Stimulated activated effector memory CD8-positive, alpha-beta T cell treated with anti-CD3 and anti-CD28 coated beads, Interleukin-12 subunit alpha, Interleukin-12 subunit beta, amount 100 ng/mL, for 72 hours (primary cell): ENCODE data around the gene CPHXL.
A peak's percentile ranks its signal among the peaks of the same experiment; 100 is the strongest.

ENCODE experiments used
- ATAC-seq: fragments of 150-1000 bp; cut with Tn5 transposase; 2 replicates; pipeline ENCODE4 v1.10.0; 2021
- DNase-seq, 2 donors: peaks; one replicate each; pipeline ENCODE4 v3.0.0; 2021 to 2022; ENCODE audit warnings: low spot score in 2 of 2
- H3K27ac Mint-ChIP-seq: one replicate; pipeline ENCODE4 v1.8.0; 2022; ENCODE audit warnings: mild to moderate bottlenecking, mixed read lengths
- H3K36me3 Mint-ChIP-seq: one replicate; pipeline ENCODE4 v1.8.0; 2022; ENCODE audit warnings: mild to moderate bottlenecking, mixed read lengths
- H3K4me1 Mint-ChIP-seq: one replicate; pipeline ENCODE4 v1.8.0; 2022; ENCODE audit warnings: mixed read lengths
- H3K4me3 Mint-ChIP-seq: one replicate; pipeline ENCODE4 v1.8.0; 2022; ENCODE audit warnings: mild to moderate bottlenecking, mixed read lengths
- H3K9me3 Mint-ChIP-seq: one replicate; pipeline ENCODE4 v1.8.0; 2022; ENCODE audit warnings: mixed read lengths

The CPHXL gene

GRCh38 chr16:75726390-75726789 lies at the start of gene CPHXL:
CPHXL (minus strand) TSS chr16:75726490; CDS start chr16:75726442, 48 bp downstream.
- Mint-ChIP-seq H3K4me3 (no peak within 1 kb of the TSS), H3K9me3 (peaks cover 5% of the 10 kb centered on the region), H3K36me3 (no peaks in the 10 kb centered on the region), H3K4me1 (no peaks in the 10 kb centered on the region), H3K27ac (no peak within 1 kb of the TSS)
- no peak for ATAC-seq
- DNase-seq = no peak

- Mint-ChIP-seq H3K36me3 (no peaks in the 10 kb centered on the region), H3K9me3 (no peaks in the 10 kb centered on the region), H3K4me3 (no peak overlapping the region), H3K27ac (no peak overlapping the region), H3K4me1 (no peaks in the 10 kb centered on the region)
- DNase-seq (no peak), ATAC-seq (no peak)
Measured at GRCh38 chr16:75774197-75774596, 47.9 kb upstream of the CPHXL start.

DNA sequence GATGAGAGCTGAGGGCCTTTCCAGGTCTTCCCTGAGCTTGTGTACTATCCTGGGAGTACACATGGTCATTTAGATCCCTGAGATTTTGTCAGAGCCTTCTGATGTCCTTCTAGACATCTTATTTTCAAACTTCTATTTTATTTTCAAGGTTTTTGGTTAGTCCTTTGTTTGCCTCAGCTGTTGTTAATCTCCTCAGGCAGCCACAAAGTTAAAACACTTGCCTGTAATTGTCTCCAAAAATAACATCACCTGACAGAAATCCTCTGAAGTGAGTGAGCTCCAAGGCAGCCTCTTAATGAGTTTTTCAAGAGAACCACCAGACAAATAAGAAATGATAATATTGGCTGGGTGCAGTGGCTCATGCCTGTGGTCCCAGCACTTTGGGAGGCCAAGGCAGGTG lies 43.8 kb upstream of the CPHXL start:
- Mint-ChIP-seq H3K9me3 (no peaks in the 10 kb centered on the region), H3K4me3 (no peak overlapping the region), H3K36me3 (no peaks in the 10 kb centered on the region), H3K4me1 (no peaks in the 10 kb centered on the region), H3K27ac (no peak overlapping the region)
- ATAC-seq (no peak), DNase-seq (no peak)

DNA sequence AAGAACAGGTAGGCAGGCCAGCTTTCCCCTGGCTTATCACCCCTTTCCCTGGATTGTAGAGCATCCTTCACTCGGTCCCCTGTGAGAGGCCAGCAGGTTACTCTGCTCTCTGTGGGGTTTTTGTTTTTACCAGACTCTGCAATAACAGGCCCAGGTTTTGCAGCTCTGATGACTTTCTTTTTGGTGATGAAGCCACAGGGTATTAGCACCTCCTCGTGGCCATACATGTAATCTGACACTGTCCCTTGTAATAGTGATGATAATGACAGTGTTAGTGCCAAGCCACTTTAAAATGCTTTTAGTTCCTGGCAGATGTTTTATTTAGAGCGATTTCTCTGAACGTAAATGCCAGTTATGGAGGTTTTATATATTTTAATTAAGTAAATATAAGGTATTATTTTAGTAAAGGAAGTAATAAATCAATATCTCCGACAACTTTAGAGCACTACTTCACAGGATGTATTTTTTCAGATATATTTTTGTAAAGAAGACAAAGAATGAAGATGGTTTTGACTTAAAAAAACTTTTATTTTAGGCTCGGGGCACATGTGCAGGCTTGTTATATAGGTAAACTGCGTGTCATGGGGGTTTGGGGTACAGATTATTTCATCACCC lies 38.0 kb upstream of the CPHXL start:
- Mint-ChIP-seq H3K4me3 (no peak overlapping the region), H3K27ac (no peak overlapping the region)

GRCh38 chr16:75763204-75763603 lies 36.9 kb upstream of the CPHXL start:
- H3K9me3 Mint-ChIP-seq = no peaks in the 10 kb centered on the region
- DNase-seq = no peak
- no peak overlapping the region for H3K4me3 Mint-ChIP-seq
- H3K27ac Mint-ChIP-seq = no peak overlapping the region
- no peaks in the 10 kb centered on the region for H3K36me3 Mint-ChIP-seq
- H3K4me1 Mint-ChIP-seq = peaks cover 11% of the 10 kb centered on the region
- no peak for ATAC-seq

More for the DNA sequence above, 38.0 kb upstream of the CPHXL start:
- H3K4me1 Mint-ChIP-seq = peaks cover 8% of the 10 kb centered on the region
- DNase-seq = peak in 1 of 2 donors; percentile 66
- no peaks in the 10 kb centered on the region for H3K9me3 Mint-ChIP-seq
- no peaks in the 10 kb centered on the region for H3K36me3 Mint-ChIP-seq
- ATAC-seq = peak; percentile 93

- Mint-ChIP-seq H3K4me3 (no peak overlapping the region), H3K4me1 (peaks cover 13% of the 10 kb centered on the region), H3K36me3 (no peaks in the 10 kb centered on the region), H3K9me3 (no peaks in the 10 kb centered on the region), H3K27ac (no peak overlapping the region)
- ATAC-seq (no peak), DNase-seq (no peak)
Measured at GRCh38 chr16:75762746-75763145, 36.5 kb upstream of the CPHXL start.

GRCh38 chr16:75761108-75761507 lies 34.8 kb upstream of the CPHXL start:
- no peaks in the 10 kb centered on the region for H3K9me3 Mint-ChIP-seq
- H3K4me1 Mint-ChIP-seq = peaks cover 13% of the 10 kb centered on the region
- DNase-seq = no peak
- H3K27ac Mint-ChIP-seq = peak overlapping the region; percentile 52
- peak; percentile 12 for ATAC-seq
- H3K4me3 Mint-ChIP-seq = peak overlapping the region; percentile 16
- H3K36me3 Mint-ChIP-seq = no peaks in the 10 kb centered on the region

- no peaks in the 10 kb centered on the region for H3K9me3 Mint-ChIP-seq
- no peaks in the 10 kb centered on the region for H3K36me3 Mint-ChIP-seq
- H3K27ac Mint-ChIP-seq = no peak overlapping the region
- ATAC-seq (no peak), DNase-seq (no peak)
- peaks cover 13% of the 10 kb centered on the region for H3K4me1 Mint-ChIP-seq
- no peak overlapping the region for H3K4me3 Mint-ChIP-seq
Measured at GRCh38 chr16:75760018-75760519, 33.8 kb upstream of the CPHXL start.

DNA sequence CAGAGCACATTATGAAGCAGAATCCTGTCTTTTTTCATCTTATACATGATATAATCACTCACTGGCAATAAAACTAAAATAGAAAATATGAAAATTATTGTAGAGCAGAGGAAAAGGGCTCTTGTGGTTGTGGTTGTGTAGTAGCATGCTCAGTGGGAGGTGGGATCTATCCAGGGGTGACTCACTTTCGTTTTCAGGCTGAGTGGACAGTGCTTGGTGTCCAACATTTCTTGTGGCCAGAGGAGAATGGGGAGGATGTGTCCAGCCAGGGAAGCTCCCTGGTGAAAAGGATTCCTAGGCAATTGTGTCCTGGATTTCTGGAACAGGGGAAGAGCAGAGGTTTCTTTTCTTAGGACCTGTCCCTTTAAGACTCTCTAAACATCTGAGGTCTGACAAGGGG lies 31.9 kb upstream of the CPHXL start:
- Mint-ChIP-seq H3K4me1 (peaks cover 13% of the 10 kb centered on the region), H3K36me3 (no peaks in the 10 kb centered on the region), H3K27ac (no peak overlapping the region), H3K4me3 (no peak overlapping the region), H3K9me3 (no peaks in the 10 kb centered on the region)
- ATAC-seq (peak; percentile 59), DNase-seq (no peak)

GRCh38 chr16:75754141-75754540 lies 27.9 kb upstream of the CPHXL start:
- Mint-ChIP-seq H3K9me3 (no peaks in the 10 kb centered on the region), H3K36me3 (no peaks in the 10 kb centered on the region), H3K27ac (no peak overlapping the region), H3K4me1 (peaks cover 6% of the 10 kb centered on the region), H3K4me3 (no peak overlapping the region)
- ATAC-seq (no peak), DNase-seq (peak in 1 of 2 donors; percentile 10)

GRCh38 chr16:75750528-75750927 lies 24.2 kb upstream of the CPHXL start:
- Mint-ChIP-seq H3K9me3 (no peaks in the 10 kb centered on the region), H3K4me1 (no peaks in the 10 kb centered on the region), H3K36me3 (no peaks in the 10 kb centered on the region), H3K27ac (no peak overlapping the region), H3K4me3 (no peak overlapping the region)
- ATAC-seq (no peak), DNase-seq (peak in 1 of 2 donors; percentile 8)

GRCh38 chr16:75746359-75746758 lies 20.1 kb upstream of the CPHXL start:
- peaks cover 8% of the 10 kb centered on the region for H3K9me3 Mint-ChIP-seq
- no peaks in the 10 kb centered on the region for H3K36me3 Mint-ChIP-seq
- ATAC-seq (no peak), DNase-seq (no peak)
- H3K4me3 Mint-ChIP-seq = no peak overlapping the region
- H3K4me1 Mint-ChIP-seq = no peaks in the 10 kb centered on the region
- H3K27ac Mint-ChIP-seq = no peak overlapping the region

GRCh38 chr16:75745823-75746222 lies 19.5 kb upstream of the CPHXL start:
- no peak overlapping the region for H3K27ac Mint-ChIP-seq
- ATAC-seq (no peak), DNase-seq (no peak)
- H3K36me3 Mint-ChIP-seq = no peaks in the 10 kb centered on the region
- H3K4me1 Mint-ChIP-seq = no peaks in the 10 kb centered on the region
- peaks cover 8% of the 10 kb centered on the region for H3K9me3 Mint-ChIP-seq
- H3K4me3 Mint-ChIP-seq = no peak overlapping the region

DNA sequence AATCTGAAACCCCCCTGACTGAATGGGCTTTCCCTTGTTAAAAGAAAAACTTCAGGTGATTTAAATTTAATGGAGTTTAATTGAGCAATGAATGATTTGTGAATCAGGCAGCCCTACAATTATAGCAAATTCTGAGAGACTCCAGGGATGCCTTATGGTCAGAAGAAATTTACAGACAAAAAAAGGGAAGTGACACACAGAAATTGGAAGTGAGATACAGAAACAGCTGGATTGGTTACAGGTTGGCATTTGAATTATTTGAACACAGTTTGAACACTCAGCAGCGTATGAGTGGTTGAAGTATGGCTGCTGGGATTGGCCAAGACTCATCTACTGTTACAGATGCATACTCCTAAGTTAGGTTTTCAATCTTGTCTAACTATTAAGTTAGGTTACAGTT lies 19.0 kb upstream of the CPHXL start:
- peaks cover 8% of the 10 kb centered on the region for H3K9me3 Mint-ChIP-seq
- no peaks in the 10 kb centered on the region for H3K4me1 Mint-ChIP-seq
- ATAC-seq (no peak), DNase-seq (no peak)
- no peak overlapping the region for H3K4me3 Mint-ChIP-seq
- no peaks in the 10 kb centered on the region for H3K36me3 Mint-ChIP-seq
- no peak overlapping the region for H3K27ac Mint-ChIP-seq

DNA sequence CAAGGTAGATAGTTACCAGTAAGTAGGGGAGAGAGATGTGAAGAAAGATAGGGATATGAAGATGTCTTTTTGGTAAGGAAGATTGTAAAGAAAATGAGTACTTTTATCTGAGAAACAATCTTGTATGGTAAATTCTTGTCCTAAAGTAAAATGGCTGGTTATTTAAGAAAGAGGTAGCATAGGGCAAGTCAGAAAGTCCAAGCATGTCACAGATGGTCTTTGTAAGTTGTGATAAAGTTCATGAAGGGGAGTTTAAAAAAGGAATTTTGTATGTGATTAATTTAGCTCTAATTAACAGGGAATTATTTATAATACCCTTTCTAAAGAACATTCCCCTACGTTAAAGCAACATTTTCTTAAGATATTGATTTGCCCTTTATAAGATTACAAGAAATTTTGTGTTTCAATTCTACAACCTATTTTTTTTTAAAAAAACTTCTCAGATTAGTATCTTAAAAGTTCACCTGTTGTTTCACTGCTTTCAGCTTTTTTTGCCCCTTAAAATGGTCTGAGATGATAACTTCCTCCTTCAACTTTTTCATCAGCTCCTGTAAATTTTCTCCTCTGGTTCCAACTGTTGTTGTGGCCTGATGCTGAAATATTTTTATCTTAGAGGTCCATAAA lies 16.2 kb upstream of the CPHXL start:
- no peak for DNase-seq
- ATAC-seq = no peak
- Mint-ChIP-seq H3K36me3 (no peaks in the 10 kb centered on the region), H3K4me3 (no peak overlapping the region), H3K27ac (no peak overlapping the region), H3K4me1 (no peaks in the 10 kb centered on the region), H3K9me3 (peaks cover 8% of the 10 kb centered on the region)
